Endothelial cell of hepatic sinusoid (primary cell): Measurements from ENCODE around the gene CSNK1A1L.

Experiments
- in situ Hi-C: cut with HindIII; loops from 2 replicates; pipeline ENCODE4 v1.10.0; 2017; ENCODE audit warnings: low sequenced_read_pairs

CSNK1A1L gene

DNA sequence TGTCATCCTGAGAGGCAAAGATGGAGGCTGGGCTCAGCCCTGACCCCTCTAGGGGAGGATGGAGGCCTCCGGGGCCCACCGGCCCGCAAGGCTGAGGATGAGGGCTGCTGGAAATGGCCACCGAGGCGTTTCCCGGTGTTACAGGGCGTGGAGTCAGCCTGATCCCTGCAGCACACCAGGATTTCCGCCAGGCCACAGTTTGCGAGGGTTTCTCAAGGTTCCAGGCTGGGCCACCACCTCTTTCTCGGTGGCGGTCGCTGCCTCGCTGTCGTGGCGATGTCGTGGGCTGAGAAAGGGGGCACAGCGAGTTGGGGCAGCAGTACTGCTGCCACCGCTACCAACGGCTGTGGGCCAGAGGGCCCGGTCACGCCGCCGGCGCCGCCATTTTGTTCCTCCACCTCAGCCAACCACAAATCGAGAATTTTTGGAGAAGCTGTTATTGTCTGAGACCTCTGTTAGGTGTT is at the start of gene CSNK1A1L:
Gene CSNK1A1L, minus strand, starts transcription at position 414 of the 464 bp plus-strand sequence. Its CDS starts 408 bp downstream, at position 6.
- in situ Hi-C loops, result loop anchor here (10.0 kb wide), 1 partner anchor 500 kb away; no protein-coding TSS in a partner anchor

DNA sequence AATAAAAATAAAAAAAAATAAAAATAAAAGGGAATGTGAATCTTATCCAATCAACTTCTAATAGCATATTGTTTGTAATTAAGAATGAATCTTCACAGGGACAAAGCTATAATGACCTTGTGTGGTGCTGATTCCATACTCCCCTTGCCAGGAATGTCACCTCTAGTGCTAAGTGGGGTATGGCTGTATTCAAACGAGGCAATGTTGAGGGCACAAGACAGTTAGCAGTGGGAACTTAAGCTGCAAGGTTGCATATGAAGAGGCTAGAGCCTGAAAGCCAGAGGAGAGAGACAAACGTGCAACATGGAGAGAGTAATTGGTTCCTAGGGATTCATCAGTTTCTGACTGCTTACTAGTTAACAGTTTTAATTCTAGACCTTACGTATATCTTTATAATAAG is 43.9 kb upstream of the CSNK1A1L start:
- in situ Hi-C loops, result no loop called here

DNA sequence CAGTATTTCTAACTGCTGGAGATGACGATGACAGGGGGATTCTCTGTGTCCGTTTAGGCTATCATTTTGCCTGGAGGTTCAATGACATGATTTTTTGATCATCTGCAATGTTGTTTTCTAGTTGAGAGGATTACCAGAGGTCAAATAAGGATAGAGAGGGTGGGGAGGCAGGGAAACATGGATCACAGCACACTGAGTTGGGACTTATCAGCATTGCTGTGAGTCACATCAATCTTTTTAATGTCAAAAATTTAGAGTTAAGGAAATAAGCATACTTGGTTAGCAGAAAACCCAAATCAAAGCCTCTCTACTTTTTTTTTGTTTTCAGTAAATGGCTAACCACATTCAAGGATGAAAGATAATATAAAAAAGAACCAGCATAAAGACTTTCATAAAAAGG is 43.0 kb upstream of the CSNK1A1L start:
- in situ Hi-C loops, result no loop called here

DNA sequence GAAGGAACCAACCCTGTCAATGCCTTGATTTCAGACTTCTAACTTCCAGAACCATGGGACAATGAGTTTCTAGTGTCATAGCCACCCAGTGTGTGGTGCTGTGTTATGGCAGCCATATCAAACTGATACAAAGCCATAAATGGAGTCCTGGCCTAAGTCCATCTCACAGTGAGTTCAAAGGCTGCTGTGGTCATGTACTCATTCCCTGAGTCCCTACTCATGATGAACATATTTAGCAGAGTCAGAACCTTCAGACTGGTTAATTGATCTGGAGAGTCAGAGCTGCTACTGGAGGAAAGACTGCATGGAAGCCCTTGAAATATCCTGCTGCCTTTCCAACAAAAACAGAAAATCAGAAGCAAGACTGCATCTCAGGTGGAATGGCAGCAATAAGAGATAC is 39.2 kb upstream of the CSNK1A1L start:
- in situ Hi-C loops, result no loop called here

DNA sequence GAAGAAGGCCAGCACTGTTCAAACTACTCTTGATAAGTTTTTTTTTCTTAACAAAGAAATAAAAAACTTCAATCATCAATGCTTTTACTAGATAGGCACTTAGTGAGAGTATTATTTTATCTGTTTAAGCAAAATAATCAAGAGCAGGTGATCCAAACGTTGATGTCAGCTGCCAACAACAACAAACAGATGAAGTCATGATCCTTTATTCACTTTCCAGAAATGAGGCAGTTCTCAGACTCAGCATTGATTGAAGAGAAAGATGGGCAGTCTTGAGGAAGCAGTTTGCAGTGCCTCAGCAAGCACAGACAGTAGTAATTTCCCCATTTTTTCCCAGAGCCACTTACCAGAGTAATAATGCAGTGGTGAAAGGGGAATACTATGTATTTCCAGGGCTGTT is 38.4 kb upstream of the CSNK1A1L start:
- in situ Hi-C loops, result no loop called here

DNA sequence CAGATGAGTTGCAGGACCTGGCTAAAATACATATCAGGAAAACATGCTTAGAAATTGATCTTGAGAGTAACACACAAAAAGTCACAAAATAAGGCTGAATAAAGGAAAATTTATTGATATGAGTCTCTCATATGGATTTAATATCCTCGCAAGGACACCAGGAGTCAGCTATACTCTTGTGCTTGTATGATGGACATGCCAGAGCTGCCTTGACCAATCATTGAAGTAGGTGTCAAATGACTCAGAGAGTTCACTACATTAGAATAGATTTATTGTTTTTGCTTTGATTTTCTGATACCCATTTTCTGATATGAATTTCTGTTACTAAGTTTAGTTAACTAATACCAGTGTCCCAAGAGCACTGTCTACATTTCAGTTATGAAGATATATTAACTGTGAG is 37.4 kb upstream of the CSNK1A1L start:
- in situ Hi-C loops, result no loop called here

DNA sequence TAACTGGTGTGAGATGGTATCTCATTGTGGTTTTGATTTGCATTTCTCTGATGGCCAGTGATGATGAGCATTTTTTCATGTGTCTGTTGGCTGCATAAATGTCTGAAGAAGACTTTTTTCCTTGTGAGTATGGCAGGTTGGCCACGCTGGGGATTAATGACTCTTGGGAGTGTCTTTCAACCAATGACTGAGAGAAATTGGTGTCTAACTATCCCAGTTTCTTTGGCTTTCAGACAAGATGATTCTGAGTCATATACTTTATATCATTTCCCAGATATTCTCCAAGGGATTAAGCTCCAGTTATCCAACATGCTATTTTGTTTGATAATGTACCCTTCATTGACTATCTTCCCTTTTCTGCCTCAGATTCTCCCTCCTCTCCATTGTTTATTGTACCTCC is 35.5 kb upstream of the CSNK1A1L start:
- in situ Hi-C loops, result no loop called here

DNA sequence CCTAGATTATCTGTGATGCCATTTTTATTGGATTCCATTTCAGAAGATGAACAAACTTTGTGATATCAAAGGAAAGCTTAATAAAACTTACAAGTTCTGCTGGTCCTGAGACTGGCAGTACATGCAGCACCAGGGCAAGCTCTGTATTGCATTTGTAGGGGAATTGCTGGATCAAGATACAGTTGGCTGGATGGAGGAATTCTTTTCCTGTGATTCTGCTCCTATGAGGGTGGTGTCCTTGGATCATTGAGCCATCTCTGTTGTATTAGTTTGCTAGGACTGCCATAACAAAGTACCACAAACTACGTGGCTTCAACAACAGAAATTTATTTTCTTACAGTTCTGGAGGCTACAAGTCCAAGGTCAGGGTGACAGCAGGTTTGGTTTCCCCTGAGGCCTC is 33.9 kb upstream of the CSNK1A1L start:
- in situ Hi-C loops, result no loop called here

DNA sequence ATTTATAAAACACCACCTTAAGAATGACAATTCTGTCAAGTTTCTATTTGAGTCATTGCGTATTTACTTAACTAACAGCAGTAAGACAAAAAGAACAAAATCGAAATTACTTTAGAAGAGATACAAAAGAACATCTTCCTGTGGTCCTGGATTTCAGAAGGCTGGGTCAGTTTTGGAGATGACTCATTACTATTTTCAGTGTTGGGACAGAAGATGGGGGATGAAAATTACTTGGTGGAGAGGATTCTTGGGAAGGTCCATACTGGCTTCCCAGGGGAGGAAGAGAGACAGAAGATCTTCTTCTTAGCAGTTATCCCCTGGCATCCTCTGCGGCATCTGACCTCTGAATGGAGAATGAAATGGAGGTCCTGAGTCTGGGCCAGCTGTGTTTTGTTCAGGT is 33.5 kb upstream of the CSNK1A1L start:
- in situ Hi-C loops, result no loop called here

DNA sequence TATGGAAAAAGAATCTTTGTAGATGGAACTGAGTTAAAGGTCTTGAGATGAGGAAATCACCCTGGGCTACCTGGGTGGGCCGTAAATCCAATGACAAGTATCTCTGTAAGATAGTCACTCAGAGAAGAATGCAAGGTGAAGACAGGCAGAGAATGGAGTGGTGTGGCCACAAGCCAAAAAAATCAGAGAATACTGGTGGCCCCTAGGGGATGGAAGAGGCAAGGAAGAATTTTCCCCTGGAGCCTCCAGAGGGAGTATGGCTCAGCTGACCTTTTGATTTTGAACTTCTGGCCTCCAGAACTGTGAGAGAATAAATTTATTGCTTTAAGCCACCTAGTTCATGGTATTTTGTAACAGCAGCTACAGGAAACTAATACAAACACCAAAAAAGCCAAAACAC is 32.7 kb upstream of the CSNK1A1L start:
- in situ Hi-C loops, result no loop called here

DNA sequence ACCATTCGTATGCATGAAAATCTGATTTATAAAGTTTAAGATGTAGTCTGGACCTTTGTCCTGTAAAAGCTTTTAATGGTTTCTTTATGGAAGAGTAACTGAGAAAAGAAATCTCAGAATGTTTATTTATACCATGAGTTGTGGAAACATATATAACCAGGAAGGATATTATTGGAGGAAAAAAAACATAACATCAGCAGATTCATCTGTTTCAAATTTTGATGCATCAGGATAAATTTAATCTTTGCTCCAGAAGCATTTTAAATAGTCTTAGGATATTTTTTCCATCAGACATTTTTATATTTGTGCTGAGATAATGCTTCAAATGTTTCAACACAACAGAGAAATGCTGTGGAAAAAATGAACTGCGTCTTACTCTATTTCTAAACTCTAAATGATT is 31.2 kb upstream of the CSNK1A1L start:
- in situ Hi-C loops, result no loop called here

DNA sequence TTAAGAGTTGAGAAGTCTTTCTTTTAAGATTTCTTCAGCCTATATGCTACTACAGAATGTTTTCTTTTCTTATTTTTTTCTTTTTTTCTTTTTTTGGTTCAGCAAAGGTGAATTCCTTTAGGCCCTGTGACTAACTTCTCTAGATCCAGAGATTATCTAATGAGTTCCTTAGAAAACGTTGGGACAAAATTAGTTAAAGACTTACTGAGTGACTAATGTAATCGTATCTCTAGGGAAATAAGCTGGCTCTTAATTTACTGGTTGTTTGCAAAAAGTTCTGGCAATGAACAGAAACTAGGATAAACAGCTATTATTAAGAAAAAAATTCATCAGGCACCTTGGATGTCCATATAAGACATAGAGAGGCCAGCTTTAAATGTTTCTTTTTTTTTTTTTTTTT is 30.7 kb upstream of the CSNK1A1L start:
- in situ Hi-C loops, result no loop called here

DNA sequence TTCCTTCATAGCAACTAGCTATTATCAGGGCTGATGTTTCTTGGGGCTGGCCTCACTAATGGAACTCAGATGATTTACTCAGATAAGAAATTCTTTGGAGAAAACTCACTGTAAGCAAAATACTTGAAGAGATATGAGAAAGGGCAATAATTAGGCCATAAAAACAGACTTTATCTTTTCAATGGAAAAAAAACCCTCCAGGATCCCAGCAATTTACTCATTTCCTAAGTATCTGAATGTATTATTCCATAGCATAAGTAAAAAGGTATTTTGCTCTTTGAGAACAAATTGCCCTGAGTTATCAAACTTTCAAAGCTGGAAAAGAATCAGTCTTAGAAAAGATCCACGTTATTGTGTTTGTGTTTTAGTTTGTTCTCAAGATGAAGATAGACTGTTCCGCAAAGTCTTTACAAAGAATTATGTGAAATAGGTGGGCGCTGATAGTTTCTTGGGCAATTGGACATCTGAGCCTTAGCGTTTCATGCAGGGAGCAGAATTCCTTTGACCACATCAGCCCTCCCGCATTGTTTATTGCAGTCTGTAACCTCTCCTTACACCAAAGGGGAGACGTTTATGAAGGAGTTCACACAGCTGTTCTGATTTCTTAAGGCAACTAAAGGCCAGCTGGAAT is 29.1 kb upstream of the CSNK1A1L start:
- in situ Hi-C loops, result no loop called here

DNA sequence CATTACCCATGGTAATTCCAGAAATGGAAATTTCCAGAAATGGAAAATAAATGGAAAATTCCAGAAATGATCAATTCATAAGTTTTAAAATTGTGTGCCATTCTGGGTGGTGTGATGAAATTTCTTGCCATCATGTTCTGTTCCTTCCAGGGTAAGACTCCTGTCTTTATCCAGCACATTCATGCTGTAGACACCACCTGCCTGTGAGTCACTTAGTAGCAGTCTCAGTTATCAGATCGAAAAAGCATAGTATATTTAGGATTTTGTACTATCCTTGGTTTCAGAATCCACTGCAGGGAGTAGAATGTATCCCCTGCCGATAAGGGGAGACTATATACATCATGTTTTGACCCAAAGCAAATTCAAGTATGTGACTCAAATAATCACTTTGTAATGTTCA is 26.7 kb upstream of the CSNK1A1L start:
- in situ Hi-C loops, result no loop called here

DNA sequence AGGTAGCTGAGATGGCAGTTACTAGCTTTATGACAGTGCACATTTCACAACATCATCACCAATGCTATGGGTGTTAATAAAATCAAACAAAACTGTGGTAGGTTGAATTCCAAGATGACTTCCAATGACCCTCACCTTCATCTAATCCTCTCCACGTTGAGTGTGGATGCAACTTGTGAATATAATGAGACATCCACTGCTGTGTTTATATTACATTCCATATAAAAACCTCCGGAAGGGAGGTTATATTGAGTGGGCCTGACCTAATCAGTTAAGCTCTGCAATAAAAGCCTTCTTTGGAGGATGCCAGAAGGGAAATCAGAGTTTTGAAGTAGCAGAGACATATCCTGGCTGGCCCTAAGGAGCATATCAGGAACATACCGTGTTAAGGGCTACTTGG is 25.6 kb upstream of the CSNK1A1L start:
- in situ Hi-C loops, result no loop called here

DNA sequence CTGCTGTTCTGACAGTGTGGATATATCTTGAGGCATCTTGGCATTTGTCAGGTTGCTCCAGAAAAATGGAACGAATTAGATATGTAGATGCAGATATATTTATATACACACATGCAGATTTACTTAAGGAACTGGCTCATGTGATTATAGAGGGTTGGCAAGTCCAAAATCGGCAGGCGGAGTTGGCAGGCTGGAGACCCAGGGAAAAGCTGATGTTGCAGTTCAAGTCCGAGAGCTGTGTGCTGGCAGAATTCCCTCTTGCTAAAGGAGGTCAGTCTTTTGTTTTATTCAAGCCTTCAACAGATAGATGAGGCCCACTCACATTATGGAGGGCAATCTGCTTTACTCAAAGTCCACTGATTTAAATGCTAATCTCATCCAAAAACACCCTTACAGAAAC is 24.4 kb upstream of the CSNK1A1L start:
- in situ Hi-C loops, result no loop called here

DNA sequence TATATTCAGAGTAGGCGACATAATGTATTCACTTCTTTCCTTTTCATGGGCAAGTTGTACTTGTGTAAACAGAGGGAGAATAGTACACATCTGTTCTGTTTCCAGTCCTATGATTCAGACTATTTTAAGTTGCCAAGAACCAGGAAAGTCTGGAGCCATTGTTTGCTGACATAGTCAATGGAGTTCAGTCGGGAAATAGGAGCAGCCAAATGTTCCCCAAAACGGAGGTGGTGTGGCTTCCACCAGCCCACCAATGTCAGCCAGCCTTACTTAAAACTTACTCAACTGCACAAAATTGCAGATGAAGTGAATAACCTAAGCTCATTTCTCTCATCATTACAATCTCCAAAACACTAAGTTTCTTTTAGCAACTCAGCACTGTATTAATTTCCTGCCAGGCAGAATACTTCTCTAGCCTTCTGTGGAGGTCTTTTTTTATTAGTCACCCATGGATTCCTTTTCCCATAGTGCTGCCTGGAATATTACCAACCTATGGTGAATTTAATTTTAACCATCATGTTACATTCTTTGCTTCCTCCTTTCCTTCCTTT is 22.3 kb upstream of the CSNK1A1L start:
- in situ Hi-C loops, result no loop called here

DNA sequence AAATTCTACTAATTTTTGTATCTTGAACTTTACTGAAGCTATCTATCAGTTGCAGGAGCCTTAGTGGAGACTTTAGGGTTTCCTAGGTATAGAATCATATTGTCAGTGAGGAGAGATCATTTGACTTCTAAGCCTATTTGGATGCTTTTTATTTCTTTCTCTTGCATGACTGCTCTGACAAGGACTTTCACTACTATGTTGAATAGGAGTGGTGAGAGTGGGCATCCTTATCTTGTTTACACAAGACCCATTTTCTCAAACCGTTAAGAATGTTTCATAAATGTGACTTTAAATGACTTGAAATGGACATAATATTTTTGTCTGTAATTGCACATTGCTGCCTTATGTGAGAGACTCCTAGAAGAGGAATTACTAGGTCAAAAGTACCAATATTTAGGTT is 17.9 kb upstream of the CSNK1A1L start:
- in situ Hi-C loops, result no loop called here

DNA sequence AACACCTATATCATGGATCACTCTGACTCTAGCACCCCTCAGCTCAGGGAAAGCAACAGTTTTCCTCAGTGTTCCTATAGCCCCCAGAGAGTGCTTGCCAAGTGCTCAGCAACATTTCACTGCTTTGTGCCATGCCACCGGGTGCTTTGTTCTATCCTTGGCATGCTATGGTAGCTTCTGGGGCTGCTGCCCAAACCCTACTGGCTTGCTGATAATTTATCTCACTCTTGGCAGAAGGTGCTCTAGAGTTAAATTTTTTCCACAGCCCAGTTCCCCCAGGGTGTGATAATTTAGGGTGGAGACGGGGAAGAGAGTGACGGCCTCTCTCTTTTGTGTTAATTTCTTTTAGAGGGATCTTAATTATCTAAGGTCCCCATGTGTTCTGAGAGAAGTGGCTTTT is 12.6 kb upstream of the CSNK1A1L start:
- in situ Hi-C loops, result no loop called here

DNA sequence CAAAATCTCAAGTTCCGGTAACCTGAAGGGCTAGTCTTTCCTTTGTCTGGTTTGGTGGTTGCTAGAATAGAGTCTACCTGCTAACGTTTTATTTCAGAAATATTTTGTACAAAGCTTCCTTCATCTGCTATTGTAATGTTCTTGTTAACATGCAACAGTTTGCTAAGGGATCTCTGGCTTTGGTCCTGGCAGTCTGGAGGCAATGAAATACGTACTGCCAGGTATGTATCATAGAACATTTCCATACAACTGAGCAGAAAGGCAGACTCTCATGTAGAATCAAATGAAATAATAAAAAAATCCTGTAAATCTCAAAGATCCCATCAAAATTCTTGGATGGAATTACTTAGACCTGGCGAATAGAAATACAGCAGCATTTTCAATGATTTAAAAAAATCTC is 8.8 kb upstream of the CSNK1A1L start:
- in situ Hi-C loops, result no loop called here

DNA sequence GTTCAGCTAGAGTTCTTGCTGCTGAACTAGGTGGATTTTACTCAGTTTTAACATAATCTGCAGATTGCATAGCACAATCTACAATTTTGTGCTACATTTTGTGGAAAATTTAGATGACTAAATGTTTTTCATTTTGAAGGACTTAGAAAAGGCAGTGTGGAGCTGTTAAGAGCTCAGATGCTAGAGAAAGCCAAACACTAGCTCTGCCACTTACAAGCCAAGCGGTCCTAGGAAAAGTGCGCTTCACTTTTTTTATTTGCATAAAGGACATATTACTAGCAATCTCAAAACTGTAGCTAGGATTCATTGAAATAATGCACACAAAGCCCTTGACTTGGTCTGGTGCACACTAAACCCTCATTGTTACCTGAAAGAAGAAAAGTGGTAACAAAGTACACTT is 8.1 kb upstream of the CSNK1A1L start:
- in situ Hi-C loops, result no loop called here

DNA sequence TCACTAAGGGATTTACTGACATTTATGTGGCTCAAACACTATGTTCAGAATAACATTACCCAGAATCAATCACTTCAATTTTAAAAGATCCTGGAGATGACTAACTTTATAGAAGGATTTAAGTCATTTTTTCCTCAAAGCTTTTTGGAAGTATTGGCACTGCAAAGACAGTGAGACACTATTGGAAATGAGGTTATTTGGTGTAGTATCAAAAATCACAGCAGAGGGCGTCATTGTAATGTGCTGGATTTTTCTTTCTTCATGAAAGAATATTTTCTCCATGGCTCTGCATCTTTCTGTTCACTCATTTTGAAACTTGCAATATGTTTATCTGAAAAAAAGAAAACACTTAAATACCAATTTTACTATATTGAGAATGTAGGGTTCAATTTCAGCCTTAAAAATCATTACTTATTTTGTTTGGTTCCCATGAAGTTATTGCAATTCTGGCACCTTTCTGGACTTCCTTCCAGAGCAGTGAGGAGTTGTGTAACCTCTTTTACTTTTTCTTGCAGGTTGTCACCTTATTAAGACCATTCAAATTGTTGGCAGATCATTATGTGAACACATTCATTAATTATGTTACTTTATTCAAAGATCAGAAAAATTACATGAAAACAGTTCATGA is 3.7 kb upstream of the CSNK1A1L start:
- in situ Hi-C loops, result loop anchor here (10.0 kb wide), 1 partner anchor 496 kb away; no protein-coding TSS in a partner anchor
